Superior temporal gyrus (tissue), 1 donor: Measurements from ENCODE around the gene ANTXRL.
"Not testable (repeated sequence)": the region's sequence is repeated elsewhere in the genome, so short reads cannot be mapped to it uniquely, and the experiment has no call there.

ENCODE experiments used
- DNase-seq: peaks from one replicate; pipeline ENCODE4 v3.0.0-alpha.2; 2016; ENCODE audit errors: extremely low spot score

ANTXRL gene

GRCh38 chr10:46308113-46308415, 21.3 kb downstream of the ANTXRL start:
- DNase-seq, result no peak

GRCh38 chr10:46308666-46309450, 22.1 kb downstream of the ANTXRL start:
- no peak for DNase-seq

- DNase-seq, result no peak
Observed at GRCh38 chr10:46309511-46310142, 22.8 kb downstream of the ANTXRL start.

- DNase-seq, result no peak
Observed at GRCh38 chr10:46310143-46310514, 23.3 kb downstream of the ANTXRL start.

GRCh38 chr10:46310851-46311250, 24.1 kb downstream of the ANTXRL start:
- DNase-seq, result no peak

GRCh38 chr10:46311501-46311951, 24.7 kb downstream of the ANTXRL start:
- DNase-seq, result no peak

- not testable (repeated sequence) for DNase-seq
Observed at GRCh38 chr10:46311961-46312431, 25.2 kb downstream of the ANTXRL start.

GRCh38 chr10:46312953-46313352, 26.2 kb downstream of the ANTXRL start:
- DNase-seq, result no peak

GRCh38 chr10:46314071-46314470, 27.3 kb downstream of the ANTXRL start:
- DNase-seq, result no peak

- not testable (repeated sequence) for DNase-seq
Observed at GRCh38 chr10:46315071-46315860, 28.5 kb downstream of the ANTXRL start.

- no peak for DNase-seq
Observed at GRCh38 chr10:46317370-46317769, 30.6 kb downstream of the ANTXRL start.

- DNase-seq, result no peak
Observed at GRCh38 chr10:46317889-46318288, 31.1 kb downstream of the ANTXRL start.

GRCh38 chr10:46318799-46319198, 32.0 kb downstream of the ANTXRL start:
- no peak for DNase-seq

- no peak for DNase-seq
Observed at GRCh38 chr10:46319389-46319788, 32.6 kb downstream of the ANTXRL start.

- no peak for DNase-seq
Observed at GRCh38 chr10:46321770-46322169, 35.0 kb downstream of the ANTXRL start.

GRCh38 chr10:46323176-46323575, 36.4 kb downstream of the ANTXRL start:
- no peak for DNase-seq

- peak; percentile 68 for DNase-seq
Observed at GRCh38 chr10:46325021-46325420, 38.2 kb downstream of the ANTXRL start.

- DNase-seq, result no peak
Observed at GRCh38 chr10:46326066-46326465, 39.3 kb downstream of the ANTXRL start.

- DNase-seq, result no peak
Observed at GRCh38 chr10:46326971-46327370, 40.2 kb downstream of the ANTXRL start.

- DNase-seq, result no peak
Observed at GRCh38 chr10:46327685-46328084, 40.9 kb downstream of the ANTXRL start.

- DNase-seq, result peak; percentile 93
Observed at GRCh38 chr10:46328853-46329689, 42.3 kb downstream of the ANTXRL start.

- peak; percentile 23 for DNase-seq
Observed at GRCh38 chr10:46329690-46330016, 42.9 kb downstream of the ANTXRL start.
